Neutrophil (primary cell): Measurements from ENCODE around the gene BACH2.
A peak's percentile ranks its signal among the peaks of the same experiment; 100 is the strongest.

ENCODE experiments used
- H3K27ac ChIP-seq: fragments of 200-600 bp; sonication (generic); 2 replicates; pipeline ENCODE4 v1.5.1; 2016; ENCODE audit warnings: mild to moderate bottlenecking, moderate library complexity
- H3K27me3 ChIP-seq: fragments of 200-600 bp; sonication (generic); 2 replicates; pipeline ENCODE4 v1.6.0; 2016; ENCODE audit warnings: mild to moderate bottlenecking
- H3K36me3 ChIP-seq: fragments of 200-600 bp; sonication (generic); 2 replicates; pipeline ENCODE4 v1.5.1; 2017
- H3K4me1 ChIP-seq, 2 experiments: fragments of 200-600 bp in 1 of 2; sonication (generic) in 1 of 2; 1 replicate in 1 of 2; 2 replicates in 1 of 2; pipeline versions ENCODE4 v1.5.1 to v1.6.1; 2013 to 2016; ENCODE audit warnings: low read depth in 1 of 2, low read length in 1 of 2, mild to moderate bottlenecking in 1 of 2, moderate library complexity in 1 of 2; ENCODE audit not compliant: control insufficient read depth in 1 of 2, insufficient read depth in 1 of 2
- H3K4me3 ChIP-seq, 2 experiments: fragments of 200-600 bp in 1 of 2; sonication (generic) in 1 of 2; 1 replicate in 1 of 2; 2 replicates in 1 of 2; pipeline ENCODE4 v1.5.1; 2013 to 2016; ENCODE audit warnings: low read depth in 1 of 2, low read length in 1 of 2, mild to moderate bottlenecking in 1 of 2, moderate library complexity in 1 of 2
- H3K9me3 ChIP-seq: fragments of 200-600 bp; sonication (generic); 2 replicates; pipeline ENCODE4 v1.5.1; 2016
- TF ChIP-seq, protein P1 (sequence below): fragments of 200-600 bp; sonication (generic); IDR thresholded peaks from 2 replicates; pipeline ENCODE4 v1.5.1; 2016; ENCODE audit warnings: antibody characterized with exemption

Gene BACH2

DNA sequence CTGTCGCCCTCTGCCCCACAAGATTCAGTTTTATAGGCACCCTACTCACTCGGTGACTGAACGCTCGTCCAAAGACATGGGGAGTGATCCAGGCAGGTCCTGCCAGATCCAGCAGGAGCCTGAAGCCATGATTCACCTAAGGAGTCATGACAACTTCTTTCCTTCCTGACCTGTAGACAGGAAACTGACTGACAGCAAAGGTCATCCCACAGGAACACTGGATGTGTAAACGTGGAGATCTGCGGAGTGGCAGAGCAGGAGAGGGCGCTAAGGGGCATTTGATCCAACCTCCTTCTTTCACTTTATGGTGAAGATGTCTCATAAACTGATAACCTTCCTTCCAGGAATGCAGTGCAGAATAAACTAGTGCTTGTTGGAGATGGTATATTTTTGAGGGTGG, 210.1 kb downstream of the BACH2 start:
- H3K4me3 ChIP-seq = no peak overlapping the region

DNA sequence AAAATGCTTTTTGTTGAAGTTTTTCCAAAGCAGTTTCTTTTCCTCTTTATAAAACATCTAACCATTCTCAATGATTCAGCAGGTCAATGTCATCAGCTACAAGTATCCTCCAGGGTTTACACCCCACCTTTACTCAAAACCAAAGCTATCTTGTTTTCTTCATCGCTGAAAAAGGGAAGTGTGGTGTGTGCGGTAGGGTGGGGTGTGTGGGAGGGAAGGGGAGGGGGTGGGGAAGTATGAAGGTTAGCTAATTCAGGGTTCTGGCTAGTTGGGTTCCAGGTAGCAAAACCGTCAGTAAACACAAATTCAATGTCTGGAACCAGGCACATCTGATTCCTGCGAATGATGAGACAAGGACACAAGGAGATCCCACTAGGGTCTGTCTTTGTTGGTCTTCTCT, 212.8 kb downstream of the BACH2 start:
- Histone ChIP-seq H3K36me3 (no peaks in the 10 kb centered on the region), H3K4me3 (peak overlapping the region; percentile 45 to 46), H3K27me3 (no peaks in the 10 kb centered on the region), H3K9me3 (no peaks in the 10 kb centered on the region), H3K27ac (peak overlapping the region; percentile 93), H3K4me1 (peaks cover 44 to 49% of the 10 kb centered on the region in 2 experiments)
- TF ChIP-seq, protein P1, sequence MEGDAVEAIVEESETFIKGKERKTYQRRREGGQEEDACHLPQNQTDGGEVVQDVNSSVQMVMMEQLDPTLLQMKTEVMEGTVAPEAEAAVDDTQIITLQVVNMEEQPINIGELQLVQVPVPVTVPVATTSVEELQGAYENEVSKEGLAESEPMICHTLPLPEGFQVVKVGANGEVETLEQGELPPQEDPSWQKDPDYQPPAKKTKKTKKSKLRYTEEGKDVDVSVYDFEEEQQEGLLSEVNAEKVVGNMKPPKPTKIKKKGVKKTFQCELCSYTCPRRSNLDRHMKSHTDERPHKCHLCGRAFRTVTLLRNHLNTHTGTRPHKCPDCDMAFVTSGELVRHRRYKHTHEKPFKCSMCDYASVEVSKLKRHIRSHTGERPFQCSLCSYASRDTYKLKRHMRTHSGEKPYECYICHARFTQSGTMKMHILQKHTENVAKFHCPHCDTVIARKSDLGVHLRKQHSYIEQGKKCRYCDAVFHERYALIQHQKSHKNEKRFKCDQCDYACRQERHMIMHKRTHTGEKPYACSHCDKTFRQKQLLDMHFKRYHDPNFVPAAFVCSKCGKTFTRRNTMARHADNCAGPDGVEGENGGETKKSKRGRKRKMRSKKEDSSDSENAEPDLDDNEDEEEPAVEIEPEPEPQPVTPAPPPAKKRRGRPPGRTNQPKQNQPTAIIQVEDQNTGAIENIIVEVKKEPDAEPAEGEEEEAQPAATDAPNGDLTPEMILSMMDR = peak; percentile 32

More for the DNA sequence above, 210.1 kb downstream of the BACH2 start:
- peaks cover 45 to 52% of the 10 kb centered on the region in 2 experiments for H3K4me1 ChIP-seq
- H3K9me3 ChIP-seq = no peaks in the 10 kb centered on the region
- TF ChIP-seq, protein P1 = no peak
- no peaks in the 10 kb centered on the region for H3K36me3 ChIP-seq
- H3K27me3 ChIP-seq = no peaks in the 10 kb centered on the region
- no peak overlapping the region for H3K27ac ChIP-seq

DNA sequence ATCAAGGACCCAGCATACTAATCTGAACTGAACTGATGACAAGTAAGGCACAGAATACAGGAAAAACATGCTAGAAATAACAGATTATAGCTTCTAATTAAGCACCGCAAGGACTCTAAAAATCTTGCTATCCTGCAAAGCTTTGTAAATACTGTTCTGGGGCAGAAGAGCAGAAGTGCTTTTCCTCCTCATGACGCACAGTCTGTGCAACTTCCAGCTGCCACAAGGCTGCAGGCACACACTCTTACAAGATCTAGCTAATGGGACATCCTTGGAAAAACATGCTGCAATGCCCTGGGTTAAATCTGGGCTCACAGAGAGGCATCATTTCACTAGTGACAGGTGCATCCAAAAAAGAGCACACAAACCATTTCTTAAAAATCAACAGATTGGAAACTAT, 213.8 kb downstream of the BACH2 start:
- H3K4me1 ChIP-seq = peaks cover 38 to 41% of the 10 kb centered on the region in 2 experiments
- TF ChIP-seq, protein P1 = peak; percentile 19
- no peak overlapping the region for H3K4me3 ChIP-seq
- H3K27ac ChIP-seq = peak overlapping the region; percentile 93
- H3K36me3 ChIP-seq = no peaks in the 10 kb centered on the region
- no peaks in the 10 kb centered on the region for H3K27me3 ChIP-seq
- H3K9me3 ChIP-seq = no peaks in the 10 kb centered on the region

DNA sequence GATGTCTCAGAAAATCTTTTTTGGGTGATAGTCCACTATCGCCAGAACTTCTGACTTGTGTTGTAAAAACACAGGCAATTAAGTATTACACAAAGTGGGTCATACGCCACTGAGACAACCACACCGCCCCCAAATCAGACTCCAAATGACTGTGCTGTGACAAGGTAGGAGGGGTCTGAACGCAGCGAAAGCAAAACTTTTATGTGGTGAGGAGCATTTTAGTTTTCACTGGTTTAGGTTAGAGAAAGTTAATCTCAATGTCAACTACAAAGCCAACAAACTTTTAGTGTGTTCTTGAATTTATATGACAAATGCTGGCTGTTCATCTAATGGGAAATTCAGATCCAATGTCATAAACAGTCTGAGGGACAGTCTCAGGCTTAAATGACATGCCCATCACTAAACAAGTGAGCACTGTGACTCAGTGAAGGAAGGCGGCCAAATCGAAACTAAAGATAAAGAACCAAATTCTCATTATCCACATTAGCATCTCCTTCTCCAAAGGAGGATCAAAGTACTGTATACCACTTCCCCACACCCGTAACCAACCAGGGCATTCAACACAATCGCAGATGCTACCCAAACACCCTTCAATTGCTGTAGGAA, 215.7 kb downstream of the BACH2 start:
- TF ChIP-seq, protein P1 = no peak

DNA sequence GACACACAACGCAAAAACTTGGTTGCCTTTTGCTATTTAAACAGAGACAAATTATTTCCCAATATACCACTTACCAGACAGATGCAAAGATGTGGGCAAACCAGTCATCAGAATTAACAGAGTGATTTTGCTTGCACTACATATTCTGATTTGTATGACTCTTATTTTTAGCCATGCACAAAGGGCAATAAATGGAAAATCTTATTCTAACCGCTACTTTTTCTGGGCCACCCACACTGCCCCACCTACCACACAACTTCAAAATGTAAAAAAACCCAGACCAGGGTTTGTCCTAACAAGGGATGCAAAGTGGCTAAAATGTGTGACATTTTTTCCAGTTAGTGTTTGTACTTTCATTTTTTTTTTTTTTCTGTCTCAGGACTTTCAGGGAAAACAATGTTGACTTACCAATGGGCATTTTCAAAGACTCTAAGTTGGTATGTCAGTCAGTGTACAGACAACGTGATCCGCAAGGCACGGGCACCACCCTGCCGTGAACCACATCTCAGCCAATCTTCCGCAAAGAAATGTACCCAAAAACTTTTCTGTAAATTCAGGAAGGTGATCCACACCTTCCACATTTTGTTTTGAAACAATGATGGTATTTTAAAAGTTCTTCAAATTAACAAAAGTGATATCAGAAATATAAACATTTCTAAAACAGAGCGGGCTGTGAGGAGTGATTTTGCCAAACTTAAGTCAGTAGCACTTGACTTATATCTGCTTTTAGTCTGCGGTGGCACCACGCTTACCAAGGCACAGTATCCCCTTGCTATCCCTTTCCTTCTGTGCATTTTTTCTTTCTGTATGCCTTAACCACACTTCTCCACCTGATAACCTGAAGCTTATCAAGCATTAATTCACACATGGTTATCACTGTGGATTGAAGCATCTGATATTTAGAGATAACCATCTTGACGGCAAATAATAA, 216.8 kb downstream of the BACH2 start:
- Histone ChIP-seq H3K9me3 (no peaks in the 10 kb centered on the region), H3K27ac (no peak overlapping the region), H3K4me3 (no peak overlapping the region), H3K36me3 (no peaks in the 10 kb centered on the region), H3K4me1 (peaks cover 23 to 29% of the 10 kb centered on the region in 2 experiments), H3K27me3 (no peaks in the 10 kb centered on the region)
- TF ChIP-seq, protein P1 = no peak

More for the DNA sequence above, 215.7 kb downstream of the BACH2 start:
- Histone ChIP-seq H3K27me3 (no peaks in the 10 kb centered on the region), H3K4me1 (peaks cover 29 to 35% of the 10 kb centered on the region in 2 experiments), H3K4me3 (no peak overlapping the region), H3K36me3 (no peaks in the 10 kb centered on the region), H3K9me3 (no peaks in the 10 kb centered on the region), H3K27ac (no peak overlapping the region)
